C1 segment of cervical spinal cord (tissue), 14 donors: Measurements from ENCODE around the gene STK16.
A peak's percentile ranks its signal among the peaks of the same experiment; 100 is the strongest.

Source experiments
- DNase-seq, 14 donors: peaks; one replicate each; lab custom pipeline; 2025; lab: John Stamatoyannopoulos, UW

The STK16 gene

DNA sequence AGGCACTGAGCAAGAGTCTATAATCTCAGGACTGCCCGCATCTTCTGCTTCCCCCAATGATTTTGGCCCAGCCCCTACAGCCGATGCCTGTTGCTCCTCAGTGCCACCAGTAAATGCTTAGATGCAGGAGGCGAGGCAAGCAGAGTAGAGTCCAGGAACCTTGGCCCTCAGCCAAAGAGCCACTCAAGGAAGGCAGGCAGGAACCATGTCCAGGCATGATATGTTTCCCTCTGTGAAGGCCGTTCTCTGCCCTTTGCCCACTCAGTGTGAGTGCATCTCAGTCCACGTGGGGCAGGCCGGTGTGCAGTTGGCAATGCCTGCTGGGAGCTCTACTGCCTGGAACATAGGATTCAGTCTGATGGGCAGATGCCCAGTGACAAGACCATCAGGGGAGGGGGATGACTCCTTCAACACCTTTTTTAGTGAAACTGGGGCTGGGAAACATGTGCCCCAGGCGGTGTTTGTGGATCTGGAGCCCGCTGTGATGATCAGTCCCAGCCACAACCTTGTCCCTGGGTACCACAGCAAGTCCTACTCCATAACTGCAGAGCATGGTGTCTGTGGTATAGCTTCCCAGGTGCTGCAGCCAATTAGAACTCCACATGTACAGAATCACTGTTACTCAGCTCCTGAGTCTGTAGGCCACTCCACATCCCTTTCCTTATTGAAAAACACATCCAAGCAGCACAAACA, 24.2 kb downstream of the STK16 start:
- no peak for DNase-seq

DNA sequence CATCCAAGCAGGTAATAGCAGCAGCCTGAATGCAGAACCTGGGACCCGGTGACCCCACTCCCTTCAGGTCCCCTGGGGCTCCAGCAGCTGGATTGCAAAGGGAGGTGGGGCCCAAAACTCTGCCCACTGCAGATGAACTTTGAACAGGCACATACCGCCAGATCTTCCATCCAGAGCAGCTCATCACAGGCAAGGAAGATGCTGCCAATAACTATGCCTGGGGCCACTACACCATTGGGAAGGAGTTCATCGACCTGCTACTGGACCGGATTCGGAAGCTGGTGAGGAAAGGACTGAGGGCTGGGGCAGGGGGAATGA, 24.7 kb downstream of the STK16 start:
- no peak for DNase-seq

DNA sequence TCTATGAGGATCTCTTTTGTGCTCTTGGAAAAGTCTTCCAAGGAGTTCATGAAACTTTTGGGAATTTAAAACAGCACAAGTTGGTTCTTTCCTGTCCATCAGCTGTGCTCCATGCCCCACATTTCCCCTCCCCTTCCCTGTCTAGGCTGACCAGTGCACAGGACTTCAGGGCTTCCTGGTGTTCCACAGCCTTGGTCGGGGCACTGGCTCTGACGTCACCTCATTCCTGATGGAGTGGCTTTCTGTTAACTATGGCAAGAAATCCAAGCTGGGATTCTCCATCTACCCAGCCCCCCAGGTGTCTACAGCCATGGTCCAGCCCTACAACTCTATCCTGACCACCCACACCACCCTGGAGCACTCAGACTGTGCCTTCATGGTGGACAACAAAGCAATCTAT, 25.7 kb downstream of the STK16 start:
- DNase-seq, result no peak

DNA sequence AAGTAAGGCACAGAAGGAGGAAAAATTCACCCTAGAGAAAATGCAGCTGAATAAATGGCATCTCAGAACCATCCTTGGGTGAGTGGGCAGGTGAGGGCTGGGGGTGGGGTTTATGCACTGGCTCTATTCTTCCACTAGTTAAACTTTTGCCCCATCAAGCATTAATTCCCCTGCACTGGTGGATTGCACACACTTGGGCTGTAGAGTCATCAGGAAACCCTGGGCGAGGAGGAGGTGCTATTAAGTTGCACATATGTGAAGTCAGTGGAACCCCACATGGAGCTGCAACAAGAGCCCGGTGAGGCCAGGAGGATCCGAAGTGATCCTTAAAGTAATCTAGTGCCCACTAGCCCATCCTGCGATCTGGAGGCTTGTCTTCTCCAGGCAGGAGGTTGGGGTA, 27.1 kb downstream of the STK16 start:
- no peak for DNase-seq

DNA sequence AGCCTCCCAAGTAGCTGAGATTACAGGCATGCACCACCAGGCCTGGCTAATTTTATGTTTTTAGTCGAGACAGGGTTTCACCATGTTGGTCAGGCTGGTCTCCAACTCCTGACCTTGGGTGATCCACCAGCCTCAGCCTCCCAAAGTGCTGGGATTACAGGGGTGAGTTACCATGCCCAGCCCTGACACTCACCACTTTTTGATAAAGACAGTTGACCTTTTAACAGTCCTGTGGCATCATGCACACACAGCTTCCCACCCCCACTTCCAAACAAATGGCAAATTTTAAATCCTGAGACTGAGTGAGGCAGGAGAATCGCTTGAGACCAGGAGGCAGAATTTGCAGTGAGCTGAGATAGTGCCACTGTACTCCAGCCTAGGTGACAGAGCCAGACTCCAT, 27.7 kb downstream of the STK16 start:
- no peak for DNase-seq

DNA sequence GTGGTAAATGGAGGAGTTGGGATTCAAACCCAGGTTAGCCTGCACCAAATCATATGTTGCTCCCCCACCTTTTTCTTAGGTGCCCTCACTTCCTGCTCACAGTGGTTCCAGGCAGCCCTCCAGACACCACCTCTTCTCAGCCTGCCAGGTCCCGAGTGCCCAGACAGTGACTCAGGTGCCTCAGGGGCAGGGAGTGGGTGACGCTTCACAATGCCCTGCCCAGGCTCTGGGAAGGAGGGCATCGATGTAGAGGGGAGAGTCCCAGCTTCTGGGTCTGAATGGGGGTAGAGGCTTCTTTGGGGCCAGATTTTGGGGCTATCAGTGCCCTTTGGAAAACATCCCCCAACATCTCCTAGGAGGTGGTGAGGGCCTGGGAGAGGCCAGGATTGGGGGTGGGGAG, 28.7 kb downstream of the STK16 start:
- no peak for DNase-seq

DNA sequence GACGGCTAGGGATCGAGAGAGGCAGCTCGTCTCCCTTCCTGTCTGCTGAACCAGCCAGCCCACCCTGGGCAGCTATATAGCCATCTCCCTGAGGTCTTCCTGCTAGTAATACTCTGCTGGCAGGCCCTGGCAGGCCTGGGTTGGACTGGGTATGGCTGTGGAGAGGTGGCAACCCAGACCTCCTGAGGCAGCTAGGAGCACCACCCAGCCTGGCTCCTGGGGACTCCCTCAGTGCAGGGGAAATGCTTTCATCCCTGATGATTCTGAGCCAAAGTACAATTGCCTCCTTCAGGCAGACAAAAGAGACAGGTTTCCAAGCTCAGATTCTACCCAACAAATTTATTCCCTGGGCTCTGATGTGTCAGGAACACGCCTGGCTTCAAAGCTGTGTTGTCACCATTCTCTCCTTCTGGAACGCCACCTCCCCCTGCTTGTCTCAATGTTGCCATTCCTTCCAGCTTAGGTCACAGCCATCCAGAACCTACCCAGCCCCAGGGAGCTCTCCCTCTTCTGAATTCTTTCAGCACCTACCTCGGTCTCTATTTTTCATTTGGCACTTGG, 29.2 kb downstream of the STK16 start:
- DNase-seq, result no peak

DNA sequence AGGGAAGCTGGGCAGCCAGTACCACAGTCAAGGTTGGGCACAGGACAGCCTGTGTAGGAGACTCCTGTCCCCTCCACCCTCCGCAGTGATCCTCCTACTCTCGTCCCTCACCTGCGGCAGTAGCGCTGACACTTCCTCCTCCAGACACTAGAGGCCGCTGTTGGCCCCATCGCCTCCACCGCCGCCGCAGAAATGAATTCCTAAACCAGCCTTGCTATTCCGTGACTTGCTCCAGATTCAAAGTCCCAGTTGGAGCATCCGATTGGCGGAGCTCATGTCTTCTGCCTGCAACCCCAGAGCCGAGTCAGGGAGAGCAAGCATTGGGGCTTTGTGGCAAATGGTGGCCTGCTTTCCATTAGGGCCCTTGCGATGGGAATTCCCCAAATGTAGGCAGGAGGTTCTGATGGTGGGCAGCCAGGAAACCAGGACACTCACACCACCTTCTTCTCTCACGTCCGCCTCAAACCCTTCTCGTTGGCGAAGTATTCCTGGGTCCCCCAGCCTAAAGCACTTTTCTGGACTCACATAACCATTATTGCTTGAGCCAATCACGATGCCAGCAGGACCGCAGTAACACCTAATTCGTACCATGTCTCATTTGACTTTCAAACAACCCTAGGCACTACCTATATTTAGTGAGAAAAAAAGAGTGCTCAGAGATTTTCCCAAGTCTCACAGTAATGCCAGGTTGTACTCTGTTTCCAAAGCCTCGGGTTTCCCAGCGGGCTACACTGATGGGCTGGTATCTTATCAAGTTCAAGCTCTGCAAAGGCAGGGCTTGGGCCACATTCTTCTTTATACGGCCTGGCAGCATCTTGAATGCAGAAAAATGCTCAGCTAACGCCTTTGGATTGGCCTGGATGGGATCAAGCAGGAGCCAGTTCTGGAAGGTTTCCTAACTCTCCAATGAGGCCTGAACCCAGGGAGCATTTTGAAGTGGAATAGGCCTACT, 32.7 kb downstream of the STK16 start:
- DNase-seq, result peak in 12 of 14 donors; percentile 52 to 84 (median 76)

DNA sequence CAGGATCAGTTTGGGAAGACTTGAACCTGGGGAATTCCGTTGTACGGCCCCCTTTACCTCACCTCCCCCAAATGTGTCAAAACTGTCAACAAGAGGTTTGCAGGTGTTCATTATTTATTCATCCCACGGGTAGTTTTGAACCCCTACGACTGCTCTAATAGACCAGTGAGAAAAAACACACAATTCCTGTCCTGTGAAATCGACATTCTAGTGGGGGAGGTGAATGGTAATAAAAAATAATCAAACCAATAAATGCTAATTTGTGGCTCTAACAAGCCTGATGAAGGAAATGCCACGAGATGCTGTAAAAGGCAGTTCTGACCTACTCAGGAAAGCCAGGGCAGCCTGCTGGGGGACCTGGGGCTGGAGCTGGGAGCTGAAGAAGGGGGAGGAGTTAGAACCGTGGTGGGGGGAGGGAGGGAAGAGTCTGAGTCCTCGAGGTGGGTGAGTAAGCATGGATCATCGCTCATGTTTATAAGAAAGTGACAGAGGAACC, 33.4 kb downstream of the STK16 start:
- no peak for DNase-seq

DNA sequence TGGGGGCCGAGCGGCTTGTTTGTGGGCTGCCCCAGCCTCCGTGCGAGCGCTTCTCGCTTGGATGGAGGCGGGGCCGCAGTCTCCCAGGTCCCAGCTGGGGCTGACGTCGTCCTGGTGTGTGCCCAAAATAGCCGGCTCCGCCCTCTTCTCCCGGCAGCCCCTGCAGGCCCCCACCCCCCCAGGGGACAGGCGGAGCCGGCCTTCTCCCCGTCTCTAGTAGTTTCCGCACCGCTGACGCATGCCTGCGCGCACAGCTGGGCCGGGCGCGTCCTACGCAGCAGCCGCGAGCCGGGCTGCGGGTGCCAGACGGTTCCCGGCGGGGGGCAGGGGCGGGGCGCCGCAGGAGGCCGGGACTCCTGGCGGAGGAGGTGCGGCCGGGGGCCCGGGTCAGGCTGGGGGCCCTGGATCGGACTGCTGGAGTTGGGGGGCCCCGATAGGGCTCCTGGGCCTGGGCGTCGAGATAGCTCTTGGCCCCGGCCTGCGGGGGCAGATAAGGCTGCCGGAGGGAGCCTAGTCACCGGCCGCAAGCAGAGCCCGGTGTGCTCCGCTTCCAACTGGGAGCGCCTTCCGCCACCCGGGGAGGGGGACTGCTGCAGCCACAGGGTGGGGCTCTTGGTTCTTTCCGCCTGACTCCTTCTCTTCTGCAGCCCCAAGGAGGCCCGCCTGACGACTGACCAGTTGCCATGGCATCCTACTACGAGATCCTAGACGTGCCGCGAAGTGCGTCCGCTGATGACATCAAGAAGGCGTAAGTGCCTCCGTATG, 34.1 kb downstream of the STK16 start, which contains the start of gene DNAJB2:
TSS of gene DNAJB2 (plus strand) at position 216 of the 765 bp plus-strand sequence. CDS start at position 684, 468 bp downstream.
- DNase-seq, result peak; percentile 66 to 99 (median 96)

DNA sequence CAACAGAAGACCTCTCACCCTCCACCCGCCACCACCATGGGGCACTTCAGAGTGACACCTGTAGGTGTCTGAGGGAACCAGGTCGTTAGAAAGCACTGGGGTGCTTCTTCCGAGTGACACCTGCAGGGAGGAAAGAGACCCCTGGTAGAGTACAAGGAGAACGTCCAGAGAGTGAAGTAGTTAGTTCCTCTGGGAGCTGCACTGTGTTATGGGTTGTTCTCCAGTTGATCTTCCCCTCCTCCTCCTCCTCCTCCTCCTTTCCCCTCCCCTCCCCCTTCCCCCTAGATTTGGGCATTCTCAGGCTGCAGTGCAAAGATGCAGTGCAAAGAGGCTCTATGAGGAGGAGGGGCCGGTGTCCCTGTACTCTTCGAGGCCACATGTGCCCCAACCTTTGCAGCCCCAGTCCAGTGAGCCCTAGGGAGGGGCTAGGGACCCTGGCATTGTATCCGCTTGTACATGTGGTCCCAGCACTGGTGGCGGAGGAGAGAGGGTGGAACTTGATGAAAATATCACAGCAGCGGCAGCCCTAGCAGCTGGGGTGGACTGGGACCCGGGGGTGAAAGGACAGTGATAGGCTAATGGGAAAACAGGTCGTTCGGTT, 34.7 kb downstream of the STK16 start:
- DNase-seq, result peak in 4 of 14 donors; percentile 33 to 70 (median 42)

DNA sequence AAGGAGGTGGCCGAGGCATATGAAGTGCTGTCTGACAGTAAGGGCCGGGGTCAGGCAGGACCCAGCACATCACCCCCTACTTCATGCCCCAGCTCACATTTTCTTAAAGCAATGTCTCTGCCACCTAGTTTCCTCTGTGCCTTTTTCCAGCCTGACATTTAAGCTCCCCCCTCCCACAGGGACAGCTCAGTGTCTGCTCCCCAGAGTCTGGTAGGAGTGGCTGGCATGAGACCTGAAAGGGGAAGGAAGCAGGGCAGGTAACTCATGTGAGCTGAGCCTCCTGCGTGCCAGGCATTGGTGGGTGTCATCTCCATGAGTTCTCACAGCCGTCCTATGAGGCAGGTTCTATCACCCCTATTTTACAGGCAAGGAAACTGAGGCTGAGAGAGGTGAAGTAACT, 35.4 kb downstream of the STK16 start:
- peak in 2 of 14 donors; percentile 34 to 63 for DNase-seq

DNA sequence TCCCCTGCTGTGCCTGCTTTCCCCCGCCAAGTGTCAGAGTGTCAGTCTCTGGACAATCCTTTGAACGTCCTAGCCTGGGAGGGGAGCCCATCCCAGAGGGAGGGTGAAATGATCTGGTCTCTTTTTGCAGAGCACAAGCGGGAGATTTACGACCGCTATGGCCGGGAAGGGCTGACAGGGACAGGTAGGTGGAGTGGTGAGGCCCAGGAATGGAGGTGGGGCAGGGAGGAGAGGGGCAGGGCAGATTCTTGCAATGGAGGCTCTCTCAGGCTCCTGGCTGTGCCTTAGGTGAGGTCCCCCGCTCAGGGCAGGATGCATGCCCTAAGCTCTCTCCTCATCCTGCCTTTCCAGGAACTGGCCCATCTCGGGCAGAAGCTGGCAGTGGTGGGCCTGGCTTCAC, 36.3 kb downstream of the STK16 start:
- DNase-seq, result peak in 1 of 14 donors; percentile 43

DNA sequence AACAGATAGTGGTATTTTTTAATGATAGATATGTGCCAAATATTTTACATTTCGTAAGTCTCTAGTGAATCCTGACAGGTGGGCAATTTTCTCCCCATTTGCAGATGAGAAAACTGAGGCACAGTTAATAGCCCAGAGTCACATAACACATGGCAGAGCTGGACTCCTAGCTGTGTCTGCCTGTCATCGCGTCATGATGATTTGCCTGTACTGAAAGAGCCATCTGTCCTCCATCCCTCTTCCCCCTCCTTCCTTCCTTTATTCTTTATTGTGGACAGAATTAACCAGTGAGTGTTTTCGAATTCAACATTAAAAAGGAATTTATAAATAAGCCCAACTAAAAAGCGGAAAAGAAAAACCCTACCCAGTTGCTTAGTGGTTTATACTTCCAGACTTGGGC, 37.1 kb downstream of the STK16 start:
- peak in 4 of 14 donors; percentile 15 to 32 (median 26) for DNase-seq

DNA sequence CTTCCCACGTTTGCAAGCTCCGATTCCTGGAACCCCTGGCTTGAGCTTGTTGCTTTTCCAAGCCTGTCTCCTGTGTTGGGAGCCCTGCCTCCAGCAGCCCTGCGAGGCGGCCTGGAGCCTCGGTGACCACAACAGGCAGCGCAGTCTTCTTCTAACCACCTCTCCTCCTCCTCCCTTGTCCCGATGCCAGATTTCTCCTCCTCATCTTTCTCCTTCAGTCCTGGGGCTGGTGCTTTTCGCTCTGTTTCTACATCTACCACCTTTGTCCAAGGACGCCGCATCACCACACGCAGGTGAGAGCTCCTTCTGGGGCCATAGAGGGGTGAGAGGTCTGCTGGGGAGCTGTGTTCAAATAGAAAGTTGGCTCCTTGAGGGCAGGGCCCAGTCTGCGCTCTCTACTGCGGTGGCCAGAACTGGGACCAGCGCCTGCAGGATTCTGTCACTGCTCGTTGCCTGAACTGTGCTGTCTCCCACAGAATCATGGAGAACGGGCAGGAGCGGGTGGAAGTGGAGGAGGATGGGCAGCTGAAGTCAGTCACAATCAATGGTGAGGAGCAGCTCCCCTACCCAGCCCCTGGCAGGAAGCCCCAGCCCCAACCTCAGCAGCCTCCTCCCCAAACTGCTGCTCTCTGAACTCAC, 37.8 kb downstream of the STK16 start:
- peak in 2 of 14 donors; percentile 31 to 50 for DNase-seq

DNA sequence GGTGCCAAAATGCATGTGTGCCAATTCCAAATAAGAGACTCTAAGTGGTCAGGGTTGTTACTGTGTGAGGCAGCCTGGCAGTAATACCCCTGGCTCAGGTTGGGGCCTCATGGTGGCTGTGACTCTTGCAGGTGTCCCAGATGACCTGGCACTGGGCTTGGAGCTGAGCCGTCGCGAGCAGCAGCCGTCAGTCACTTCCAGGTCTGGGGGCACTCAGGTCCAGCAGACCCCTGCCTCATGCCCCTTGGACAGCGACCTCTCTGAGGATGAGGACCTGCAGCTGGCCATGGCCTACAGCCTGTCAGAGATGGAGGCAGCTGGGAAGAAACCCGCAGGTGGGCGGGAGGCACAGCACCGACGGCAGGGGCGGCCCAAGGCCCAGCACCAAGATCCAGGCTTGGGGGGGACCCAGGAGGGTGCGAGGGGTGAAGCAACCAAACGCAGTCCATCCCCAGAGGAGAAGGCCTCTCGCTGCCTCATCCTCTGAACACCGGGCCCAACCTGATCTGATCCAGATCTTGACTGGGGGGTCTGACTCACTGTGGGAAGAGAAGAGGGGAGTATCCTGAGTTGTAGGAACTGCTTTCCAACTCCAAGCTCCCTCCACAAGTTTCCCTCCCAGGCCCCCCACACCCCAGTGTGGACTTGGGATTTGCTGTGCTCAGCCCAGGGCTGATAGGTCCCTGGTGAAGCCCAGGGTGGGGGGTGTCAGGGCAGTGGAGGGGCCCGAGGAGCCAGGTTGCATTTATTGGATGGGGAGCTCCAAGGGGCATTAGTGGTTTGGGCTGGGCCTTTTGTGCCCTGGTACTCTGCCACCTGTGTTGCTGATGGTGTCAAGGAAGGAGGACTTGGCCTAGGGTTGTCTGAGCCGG, 39.5 kb downstream of the STK16 start:
- DNase-seq, result peak in 1 of 14 donors; percentile 8

DNA sequence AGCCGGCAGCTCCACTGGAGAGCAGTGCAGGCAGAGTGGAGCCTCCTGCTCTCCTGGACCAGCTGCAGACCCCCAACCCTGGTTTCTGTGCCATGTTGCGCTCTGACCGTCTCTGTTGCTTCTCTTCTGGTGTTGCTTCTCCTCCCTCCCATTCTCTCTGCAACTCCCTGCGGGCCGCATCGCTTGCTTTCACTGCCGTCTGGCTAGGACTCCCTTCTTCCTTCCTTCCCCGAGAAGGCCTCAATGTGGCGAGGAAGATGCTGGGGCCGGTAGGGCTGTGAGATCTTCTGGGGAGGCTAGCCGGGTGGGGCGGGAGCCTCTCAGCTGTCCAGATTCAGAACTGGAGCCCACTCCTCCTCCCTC, 40.1 kb downstream of the STK16 start:
- no peak for DNase-seq

DNA sequence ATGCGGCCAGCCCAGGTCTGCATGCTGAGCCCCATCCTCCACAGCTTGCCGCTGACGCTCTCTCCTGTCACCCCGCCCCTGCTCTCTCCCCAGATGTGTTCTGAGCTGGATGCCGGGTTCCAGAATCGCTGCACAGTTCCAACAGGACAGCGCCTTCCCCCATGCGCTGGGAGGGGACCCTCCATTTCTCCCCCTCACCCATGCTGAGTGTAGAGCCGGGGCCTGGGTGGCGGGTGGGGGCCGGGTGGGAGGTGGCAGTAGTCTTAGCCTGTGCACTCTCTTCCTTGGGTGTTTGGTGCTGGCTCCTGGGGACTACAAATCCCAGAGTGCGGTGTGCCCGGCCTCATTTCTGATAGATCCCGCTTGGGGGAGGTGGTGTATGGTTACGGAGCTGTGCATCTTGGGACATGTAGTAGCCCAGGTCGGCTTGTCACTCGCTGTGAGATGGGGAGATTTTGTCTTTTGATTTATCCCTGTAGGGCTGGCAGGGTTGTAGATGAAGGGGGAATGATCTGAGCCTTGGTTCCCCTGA, 40.7 kb downstream of the STK16 start:
- peak in 6 of 14 donors; percentile 42 to 67 (median 50) for DNase-seq

DNA sequence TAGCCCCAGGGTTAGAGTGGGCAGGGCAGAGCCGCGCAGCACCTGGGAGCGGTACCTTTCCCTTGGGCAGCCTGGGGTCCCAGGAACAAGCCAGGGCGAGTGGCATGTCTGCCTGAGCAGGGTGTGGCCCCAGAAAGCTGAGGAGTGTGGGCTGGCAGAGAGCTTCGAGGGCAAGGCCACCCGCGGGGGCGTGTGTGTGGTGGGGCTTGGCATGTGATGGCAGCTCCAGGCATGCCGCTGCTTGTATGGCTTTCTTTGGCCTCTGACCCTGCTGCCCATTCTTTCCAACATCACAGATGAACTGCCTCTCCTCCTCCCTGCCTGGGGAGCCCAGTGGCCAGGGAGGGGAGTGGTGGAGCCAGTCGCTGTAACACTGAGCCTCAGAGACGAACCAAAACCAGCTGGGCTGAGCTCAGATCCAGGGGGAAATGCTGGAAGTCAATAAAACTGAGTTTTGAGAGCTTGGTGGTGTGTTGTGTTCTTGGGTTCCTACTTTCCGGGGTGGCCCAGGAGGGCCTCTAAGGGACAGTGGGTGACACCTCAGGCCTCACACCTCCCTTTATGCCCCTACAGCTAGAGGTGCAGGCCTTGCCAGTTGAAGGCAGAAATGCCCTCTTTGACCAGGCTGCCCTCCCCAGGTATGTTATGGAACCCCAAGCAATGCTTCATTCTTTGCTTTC, 41.3 kb downstream of the STK16 start:
- peak in 6 of 14 donors; percentile 40 to 65 (median 48) for DNase-seq
